PFSK-1 (cell line): Measurements from ENCODE around the gene GARS1.

Experiments used
- FOXP2 ChIP-seq: optimal IDR thresholded peaks from 2 replicates; pipeline ENCODE3; 2011; ENCODE audit warnings: borderline replicate concordance, control low read depth, inconsistent platforms; ENCODE audit not compliant: insufficient read depth; ENCODE audit errors: extremely low read length, extremely low read depth
- POLR2AphosphoS5 ChIP-seq: IDR thresholded peaks from 2 replicates; pipeline ENCODE4 v1.6.1; 2012; ENCODE audit warnings: low read depth, mild to moderate bottlenecking, control low read depth, low read length, moderate library complexity
- REST ChIP-seq, 2 experiments: IDR thresholded peaks; 2 replicates each; pipeline versions ENCODE4 v1.6.1 to v1.8.0; 2011 to 2012; ENCODE audit warnings: low read depth in 2 of 2, low read length in 2 of 2, control low read depth in 1 of 2, inconsistent platforms in 1 of 2, mild to moderate bottlenecking in 1 of 2, moderate library complexity in 1 of 2; ENCODE audit not compliant: insufficient read depth in 1 of 2
- SIN3A ChIP-seq: IDR thresholded peaks from 2 replicates; pipeline ENCODE4 v1.6.1; 2012; ENCODE audit warnings: mild to moderate bottlenecking, low read length, moderate library complexity, borderline replicate concordance; ENCODE audit not compliant: insufficient read depth
- TAF1 ChIP-seq: IDR thresholded peaks from 2 replicates; pipeline ENCODE4 v1.6.1; 2012; ENCODE audit warnings: low read length, control low read depth, borderline replicate concordance; ENCODE audit not compliant: insufficient read depth

Gene GARS1

GRCh38 chr7:30674876-30675275 lies 80.2 kb downstream of the GARS1 start:
- TF ChIP-seq FOXP2: no peak
- no peak for TF ChIP-seq SIN3A
- TF ChIP-seq POLR2AphosphoS5: no peak
- no peak for TF ChIP-seq TAF1
- no peak for TF ChIP-seq REST (IDR thresholded peaks at IDR 0.05; ENCODE audit: insufficient read depth in 1 of 2, low read depth in 2 of 2, low read length in 2 of 2)

GRCh38 chr7:30678805-30679204 lies 84.1 kb downstream of the GARS1 start:
- TF ChIP-seq POLR2AphosphoS5: no peak
- TF ChIP-seq SIN3A: no peak
- TF ChIP-seq FOXP2: no peak
- TF ChIP-seq REST (IDR thresholded peaks at IDR 0.05; ENCODE audit: insufficient read depth in 1 of 2, low read depth in 2 of 2, low read length in 2 of 2): no peak
- TF ChIP-seq TAF1: no peak

- TF ChIP-seq POLR2AphosphoS5 (no peak), REST (IDR thresholded peaks at IDR 0.05; ENCODE audit: insufficient read depth in 1 of 2, low read depth in 2 of 2, low read length in 2 of 2) (no peak), SIN3A (no peak), TAF1 (no peak), FOXP2 (no peak)
Observed at GRCh38 chr7:30679664-30680063, 85.0 kb downstream of the GARS1 start.

- TF ChIP-seq SIN3A: no peak
- no peak for TF ChIP-seq TAF1
- TF ChIP-seq POLR2AphosphoS5: no peak
- no peak for TF ChIP-seq REST (IDR thresholded peaks at IDR 0.05; ENCODE audit: insufficient read depth in 1 of 2, low read depth in 2 of 2, low read length in 2 of 2)
- no peak for TF ChIP-seq FOXP2
Observed at GRCh38 chr7:30681331-30681797, 86.7 kb downstream of the GARS1 start.

- no peak for TF ChIP-seq REST (IDR thresholded peaks at IDR 0.05; ENCODE audit: insufficient read depth in 1 of 2, low read depth in 2 of 2, low read length in 2 of 2)
- TF ChIP-seq TAF1: no peak
- TF ChIP-seq SIN3A: no peak
- no peak for TF ChIP-seq POLR2AphosphoS5
- TF ChIP-seq FOXP2: no peak
Observed at GRCh38 chr7:30681815-30682211, 87.1 kb downstream of the GARS1 start.
